Activated CD4-positive, alpha-beta memory T cell treated with anti-CD3 and anti-CD28 coated beads for 36 hours (primary cell): ENCODE results near the gene CDH9. TPM values are rescaled to one million over a fixed set of nuclear protein-coding genes. Genes with fewer than 3 reads are reported as not detected.

Experiments used
- CTCF ChIA-PET: fragments of 350-600 bp; sonication (Branson Sonifier 250); formaldehyde crosslinking; loops from one replicate; lab custom pipeline; 2021; ENCODE audit warnings: antibody characterized with exemption, inconsistent platforms; lab: Charles Lee
- POLR2A ChIA-PET: fragments of 350-600 bp; sonication (Branson Sonifier 250); formaldehyde crosslinking; loops from one replicate; lab custom pipeline; 2021; ENCODE audit warnings: antibody characterized with exemption; lab: Charles Lee
- DNase-seq: peaks from one replicate; pipeline ENCODE4 v3.0.0-alpha.2; 2020
- H3K27ac Mint-ChIP-seq: one replicate; pipeline ENCODE4 v1.8.0; 2021; ENCODE audit warnings: mixed read lengths
- H3K27me3 Mint-ChIP-seq: one replicate; pipeline ENCODE4 v1.8.0; 2021; ENCODE audit warnings: mixed read lengths
- H3K36me3 Mint-ChIP-seq: one replicate; pipeline ENCODE4 v1.8.0; 2021; ENCODE audit warnings: mixed read lengths
- H3K4me1 Mint-ChIP-seq: one replicate; pipeline ENCODE4 v1.8.0; 2021; ENCODE audit warnings: low read depth, mixed read lengths
- H3K4me3 Mint-ChIP-seq: one replicate; pipeline ENCODE4 v1.8.0; 2021; ENCODE audit warnings: mild to moderate bottlenecking, mixed read lengths
- H3K9me3 Mint-ChIP-seq: one replicate; pipeline ENCODE4 v1.8.0; 2021; ENCODE audit warnings: mixed read lengths
- intact Hi-C: fragments of 100-400 bp; cut with micrococcal nuclease; formaldehyde crosslinking; loops from one replicate; pipeline ENCODE4 v1.15.1; 2023
- total RNA-seq, 2 experiments: library from RNA; stranded (reverse); gene quantifications; one replicate each; pipeline ENCODE4 v1.2.3, GENCODE V29; 2021

CDH9 gene, protein sequence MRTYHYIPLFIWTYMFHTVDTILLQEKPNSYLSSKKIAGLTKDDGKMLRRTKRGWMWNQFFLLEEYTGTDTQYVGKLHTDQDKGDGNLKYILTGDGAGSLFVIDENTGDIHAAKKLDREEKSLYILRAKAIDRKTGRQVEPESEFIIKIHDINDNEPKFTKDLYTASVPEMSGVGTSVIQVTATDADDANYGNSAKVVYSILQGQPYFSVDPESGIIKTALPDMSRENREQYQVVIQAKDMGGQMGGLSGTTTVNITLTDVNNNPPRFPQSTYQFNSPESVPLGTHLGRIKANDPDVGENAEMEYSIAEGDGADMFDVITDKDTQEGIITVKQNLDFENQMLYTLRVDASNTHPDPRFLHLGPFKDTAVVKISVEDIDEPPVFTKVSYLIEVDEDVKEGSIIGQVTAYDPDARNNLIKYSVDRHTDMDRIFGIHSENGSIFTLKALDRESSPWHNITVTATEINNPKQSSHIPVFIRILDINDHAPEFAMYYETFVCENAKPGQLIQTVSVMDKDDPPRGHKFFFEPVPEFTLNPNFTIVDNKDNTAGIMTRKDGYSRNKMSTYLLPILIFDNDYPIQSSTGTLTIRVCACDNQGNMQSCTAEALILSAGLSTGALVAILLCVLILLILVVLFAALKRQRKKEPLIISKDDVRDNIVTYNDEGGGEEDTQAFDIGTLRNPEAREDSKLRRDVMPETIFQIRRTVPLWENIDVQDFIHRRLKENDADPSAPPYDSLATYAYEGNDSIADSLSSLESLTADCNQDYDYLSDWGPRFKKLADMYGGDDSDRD
- not detected for total RNA-seq

- no peak within 1 kb of the TSS for H3K4me3 Mint-ChIP-seq
- no peak within 1 kb of the TSS for H3K27ac Mint-ChIP-seq
- no peaks in the 10 kb centered on the region for H3K36me3 Mint-ChIP-seq
- POLR2A ChIA-PET = no interaction called here
- H3K9me3 Mint-ChIP-seq = peaks cover 10% of the 10 kb centered on the region
- intact Hi-C loops = no loop called here
- CTCF ChIA-PET = no interaction called here
- H3K4me1 Mint-ChIP-seq = no peaks in the 10 kb centered on the region
- no peaks in the 10 kb centered on the region for H3K27me3 Mint-ChIP-seq
- no peak for DNase-seq
These were observed at the start of gene CDH9 for GRCh38 chr5:27038476-27038875. Gene CDH9 (minus strand): TSS chr5:27038586. CDS start chr5:26988333, 50,253 bp downstream.

DNA sequence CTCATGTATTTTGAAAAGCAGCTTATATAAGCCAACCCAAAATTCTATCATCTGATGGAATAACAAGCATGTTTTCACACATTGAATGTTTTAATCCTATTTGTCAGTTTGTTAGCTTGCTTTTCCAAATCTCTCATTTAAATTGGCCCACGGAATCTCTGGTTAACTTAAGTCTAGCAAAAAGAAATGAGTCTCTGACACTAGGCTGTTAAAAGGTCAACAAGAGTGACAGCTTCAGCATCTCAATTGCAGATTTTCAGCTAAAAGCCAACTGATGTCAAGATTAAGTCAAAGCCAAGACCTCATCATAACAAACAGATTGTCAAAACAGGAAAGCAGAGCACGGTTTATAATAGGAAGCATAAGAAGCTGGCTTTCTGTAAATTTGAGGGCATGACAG, 49.4 kb upstream of the CDH9 start:
- no peak overlapping the region for H3K27ac Mint-ChIP-seq
- H3K27me3 Mint-ChIP-seq = no peaks in the 10 kb centered on the region
- no peaks in the 10 kb centered on the region for H3K4me1 Mint-ChIP-seq
- ChIA-PET CTCF (no interaction called here), POLR2A (no interaction called here)
- H3K36me3 Mint-ChIP-seq = no peaks in the 10 kb centered on the region
- H3K9me3 Mint-ChIP-seq = peaks cover 13% of the 10 kb centered on the region
- intact Hi-C loops = no loop called here
- no peak for DNase-seq
- no peak overlapping the region for H3K4me3 Mint-ChIP-seq

GRCh38 chr5:27083449-27084415, 45.3 kb upstream of the CDH9 start:
- no peaks in the 10 kb centered on the region for H3K27me3 Mint-ChIP-seq
- H3K9me3 Mint-ChIP-seq = peaks cover 10% of the 10 kb centered on the region
- DNase-seq = no peak
- H3K36me3 Mint-ChIP-seq = no peaks in the 10 kb centered on the region
- intact Hi-C loops = no loop called here
- CTCF ChIA-PET = interaction anchor here (1.0 kb wide), 1 partner anchor 13 kb away, joined by 3 read pairs; no protein-coding TSS in a partner anchor
- H3K27ac Mint-ChIP-seq = no peak overlapping the region
- POLR2A ChIA-PET = no interaction called here
- no peak overlapping the region for H3K4me3 Mint-ChIP-seq
- H3K4me1 Mint-ChIP-seq = no peaks in the 10 kb centered on the region

DNA sequence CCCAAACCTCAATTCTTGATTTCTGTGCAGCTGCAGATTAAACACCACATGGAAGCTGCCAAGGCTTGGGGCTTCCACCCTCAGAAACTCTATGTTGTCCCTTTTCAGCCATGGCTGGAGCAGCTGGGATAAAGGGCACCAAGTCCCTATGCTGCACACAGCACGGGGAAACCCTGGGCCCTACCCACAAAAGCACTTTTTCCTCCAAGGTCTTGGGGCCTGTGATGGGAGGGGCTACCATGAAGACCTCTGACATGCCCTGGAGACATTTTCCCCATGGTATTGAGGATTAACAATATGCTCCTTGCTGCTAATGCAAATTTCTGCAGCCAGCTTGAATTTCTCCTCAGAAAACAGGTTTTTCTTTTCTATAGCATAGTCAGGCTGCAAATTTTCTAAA, 41.8 kb upstream of the CDH9 start:
- Mint-ChIP-seq H3K36me3 (no peaks in the 10 kb centered on the region), H3K4me1 (no peaks in the 10 kb centered on the region), H3K27ac (no peak overlapping the region), H3K9me3 (peaks cover 15% of the 10 kb centered on the region), H3K4me3 (no peak overlapping the region), H3K27me3 (no peaks in the 10 kb centered on the region)
- POLR2A ChIA-PET = no interaction called here
- no peak for DNase-seq
- CTCF ChIA-PET = no interaction called here
- intact Hi-C loops = no loop called here

- Mint-ChIP-seq H3K4me3 (no peak overlapping the region), H3K36me3 (no peaks in the 10 kb centered on the region), H3K27ac (no peak overlapping the region), H3K4me1 (no peaks in the 10 kb centered on the region), H3K27me3 (no peaks in the 10 kb centered on the region), H3K9me3 (peaks cover 21% of the 10 kb centered on the region)
- DNase-seq = no peak
- intact Hi-C loops = no loop called here
- CTCF ChIA-PET = no interaction called here
- POLR2A ChIA-PET = no interaction called here
These were observed 24.1 kb upstream of the CDH9 start for GRCh38 chr5:27062451-27062850.

- peaks cover 12% of the 10 kb centered on the region for H3K9me3 Mint-ChIP-seq
- intact Hi-C loops = no loop called here
- no peaks in the 10 kb centered on the region for H3K27me3 Mint-ChIP-seq
- no peak overlapping the region for H3K27ac Mint-ChIP-seq
- ChIA-PET CTCF (no interaction called here), POLR2A (no interaction called here)
- DNase-seq = no peak
- H3K36me3 Mint-ChIP-seq = no peaks in the 10 kb centered on the region
- H3K4me3 Mint-ChIP-seq = no peak overlapping the region
- H3K4me1 Mint-ChIP-seq = no peaks in the 10 kb centered on the region
These were observed 10.1 kb upstream of the CDH9 start for GRCh38 chr5:27048510-27048909.

- H3K4me3 Mint-ChIP-seq = no peak overlapping the region
- ChIA-PET CTCF (no interaction called here), POLR2A (no interaction called here)
- no peak for DNase-seq
- H3K27me3 Mint-ChIP-seq = no peaks in the 10 kb centered on the region
- intact Hi-C loops = no loop called here
- peaks cover 4% of the 10 kb centered on the region for H3K9me3 Mint-ChIP-seq
- H3K27ac Mint-ChIP-seq = no peak overlapping the region
- H3K36me3 Mint-ChIP-seq = no peaks in the 10 kb centered on the region
- H3K4me1 Mint-ChIP-seq = no peaks in the 10 kb centered on the region
These were observed 3.0 kb upstream of the CDH9 start for GRCh38 chr5:27041372-27041771.

DNA sequence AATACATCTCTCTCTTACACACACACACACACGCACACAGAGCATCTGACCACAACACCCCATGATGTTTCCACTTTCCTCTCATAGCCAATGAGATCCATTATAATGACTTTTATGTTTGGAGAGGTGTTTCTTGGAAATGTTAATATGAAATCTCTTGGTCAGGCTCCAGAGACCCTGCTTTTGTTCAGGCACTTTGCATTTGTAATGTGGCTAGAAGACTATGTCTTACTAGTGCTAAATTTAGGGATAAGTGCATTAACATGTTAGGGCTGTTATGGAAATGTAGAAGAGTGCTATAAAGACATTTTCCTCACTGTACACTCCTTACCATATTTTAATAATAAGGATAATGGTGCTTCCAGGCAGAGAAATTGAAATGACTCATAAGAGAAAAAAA, 3.8 kb downstream of the CDH9 start:
- no peak overlapping the region for H3K4me3 Mint-ChIP-seq
- intact Hi-C loops = no loop called here
- H3K27me3 Mint-ChIP-seq = no peaks in the 10 kb centered on the region
- no peaks in the 10 kb centered on the region for H3K4me1 Mint-ChIP-seq
- H3K9me3 Mint-ChIP-seq = peaks cover 12% of the 10 kb centered on the region
- no peak overlapping the region for H3K27ac Mint-ChIP-seq
- ChIA-PET CTCF (no interaction called here), POLR2A (no interaction called here)
- DNase-seq = no peak
- no peaks in the 10 kb centered on the region for H3K36me3 Mint-ChIP-seq

DNA sequence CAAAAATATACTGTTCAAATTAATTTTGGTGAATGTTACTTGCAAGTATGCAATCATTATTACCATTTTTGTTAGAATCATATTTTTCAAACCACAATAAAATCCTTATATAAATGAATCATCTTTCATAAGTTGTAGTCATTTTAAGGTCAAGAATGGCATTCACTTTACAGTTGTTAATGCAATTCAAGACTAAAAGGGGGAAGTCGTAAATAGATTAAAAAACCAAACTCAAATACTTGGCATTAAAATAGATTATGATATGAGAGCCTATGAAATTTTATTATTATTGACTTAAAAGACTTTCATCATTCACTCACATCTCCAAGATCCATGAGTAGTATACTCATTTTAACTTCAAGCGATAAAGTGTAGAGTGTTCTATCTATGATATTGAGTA, 11.6 kb downstream of the CDH9 start:
- no peak for DNase-seq
- no peaks in the 10 kb centered on the region for H3K27me3 Mint-ChIP-seq
- H3K9me3 Mint-ChIP-seq = peaks cover 6% of the 10 kb centered on the region
- H3K4me3 Mint-ChIP-seq = no peak overlapping the region
- POLR2A ChIA-PET = no interaction called here
- no peaks in the 10 kb centered on the region for H3K4me1 Mint-ChIP-seq
- intact Hi-C loops = no loop called here
- CTCF ChIA-PET = no interaction called here
- H3K27ac Mint-ChIP-seq = no peak overlapping the region
- no peaks in the 10 kb centered on the region for H3K36me3 Mint-ChIP-seq

GRCh38 chr5:27026063-27026462, 12.3 kb downstream of the CDH9 start:
- no peak overlapping the region for H3K27ac Mint-ChIP-seq
- H3K27me3 Mint-ChIP-seq = no peaks in the 10 kb centered on the region
- DNase-seq = no peak
- no peaks in the 10 kb centered on the region for H3K4me1 Mint-ChIP-seq
- no peaks in the 10 kb centered on the region for H3K36me3 Mint-ChIP-seq
- ChIA-PET CTCF (no interaction called here), POLR2A (no interaction called here)
- peaks cover 7% of the 10 kb centered on the region for H3K9me3 Mint-ChIP-seq
- intact Hi-C loops = no loop called here
- H3K4me3 Mint-ChIP-seq = no peak overlapping the region

GRCh38 chr5:27021471-27021870, 16.9 kb downstream of the CDH9 start:
- Mint-ChIP-seq H3K4me1 (no peaks in the 10 kb centered on the region), H3K9me3 (peaks cover 7% of the 10 kb centered on the region), H3K36me3 (no peaks in the 10 kb centered on the region), H3K27ac (no peak overlapping the region), H3K4me3 (no peak overlapping the region), H3K27me3 (no peaks in the 10 kb centered on the region)
- DNase-seq = no peak
- intact Hi-C loops = no loop called here
- ChIA-PET CTCF (no interaction called here), POLR2A (no interaction called here)

DNA sequence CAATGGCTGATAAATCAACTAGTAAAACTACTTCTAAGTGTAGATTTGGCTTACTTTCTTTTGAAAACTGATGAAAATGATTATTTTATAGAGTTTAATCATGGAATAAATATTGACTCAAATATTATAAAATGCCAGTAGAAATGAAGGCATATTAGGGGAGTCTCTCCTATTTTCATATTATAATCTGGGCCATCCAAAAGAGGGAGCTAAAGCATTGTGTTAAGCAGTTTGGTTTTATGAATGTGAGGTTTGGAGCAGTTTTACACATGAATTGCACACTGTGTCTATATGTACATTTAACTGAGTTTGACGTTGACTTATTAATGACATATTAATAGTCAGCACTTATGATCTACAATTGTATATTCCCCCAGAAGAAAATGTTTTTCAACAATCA, 17.4 kb downstream of the CDH9 start:
- POLR2A ChIA-PET = no interaction called here
- no peak overlapping the region for H3K4me3 Mint-ChIP-seq
- peaks cover 7% of the 10 kb centered on the region for H3K9me3 Mint-ChIP-seq
- H3K27ac Mint-ChIP-seq = no peak overlapping the region
- intact Hi-C loops = no loop called here
- no peaks in the 10 kb centered on the region for H3K27me3 Mint-ChIP-seq
- H3K4me1 Mint-ChIP-seq = no peaks in the 10 kb centered on the region
- CTCF ChIA-PET = no interaction called here
- no peak for DNase-seq
- no peaks in the 10 kb centered on the region for H3K36me3 Mint-ChIP-seq
